ENCODE data around the gene NEUROG3. TPM values are rescaled to one million over a fixed set of nuclear protein-coding genes. Genes with fewer than 3 reads are reported as not detected.
"Not testable (repeated sequence)": the region's sequence is repeated elsewhere in the genome, so short reads cannot be mapped to it uniquely, and the experiment has no call there.

Gene NEUROG3
- polyA plus RNA-seq, 1 donor = not detected

GRCh38 chr10:69571618-69572158 lies 1.5 kb downstream of the NEUROG3 start:
- no peak for DNase-seq (ENCODE audit: low read depth)

DNA sequence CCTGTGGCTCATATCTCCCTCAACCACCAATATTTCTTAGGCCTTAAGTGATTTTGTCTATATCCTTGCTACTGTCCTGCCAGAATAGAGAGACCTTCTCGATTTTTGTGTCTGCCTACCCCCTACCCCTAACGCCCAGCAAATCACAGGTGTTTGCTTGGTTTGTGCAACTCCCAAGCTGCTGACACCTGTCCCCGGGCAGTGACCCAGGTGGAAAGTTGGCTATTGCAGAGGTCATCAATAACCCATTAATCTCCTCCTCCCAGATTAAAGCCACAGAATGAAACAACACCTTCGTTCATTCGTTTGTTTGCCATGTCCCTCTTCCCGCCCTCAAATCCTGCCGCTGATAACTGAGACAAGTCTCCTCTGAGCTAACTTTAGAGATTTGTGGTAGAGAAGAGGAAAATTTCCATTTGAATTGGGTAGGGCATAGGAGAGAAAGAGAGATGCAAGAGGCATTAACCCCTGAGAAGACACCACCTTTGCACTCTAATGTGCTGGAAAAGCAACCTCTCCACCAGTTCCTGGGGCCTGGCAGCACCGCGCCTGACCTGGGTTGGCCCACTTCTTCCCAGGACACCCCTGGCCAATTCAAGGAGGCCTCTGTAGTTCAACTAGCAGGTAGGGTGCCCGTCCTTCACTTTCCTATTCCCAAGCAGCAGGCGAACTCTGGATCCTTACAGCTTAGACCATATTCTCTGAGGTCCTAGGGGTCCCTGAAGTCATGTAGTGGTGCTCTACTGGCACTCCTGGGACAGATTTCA lies 3.0 kb downstream of the NEUROG3 start:
- no peak for DNase-seq (ENCODE audit: low read depth)

DNA sequence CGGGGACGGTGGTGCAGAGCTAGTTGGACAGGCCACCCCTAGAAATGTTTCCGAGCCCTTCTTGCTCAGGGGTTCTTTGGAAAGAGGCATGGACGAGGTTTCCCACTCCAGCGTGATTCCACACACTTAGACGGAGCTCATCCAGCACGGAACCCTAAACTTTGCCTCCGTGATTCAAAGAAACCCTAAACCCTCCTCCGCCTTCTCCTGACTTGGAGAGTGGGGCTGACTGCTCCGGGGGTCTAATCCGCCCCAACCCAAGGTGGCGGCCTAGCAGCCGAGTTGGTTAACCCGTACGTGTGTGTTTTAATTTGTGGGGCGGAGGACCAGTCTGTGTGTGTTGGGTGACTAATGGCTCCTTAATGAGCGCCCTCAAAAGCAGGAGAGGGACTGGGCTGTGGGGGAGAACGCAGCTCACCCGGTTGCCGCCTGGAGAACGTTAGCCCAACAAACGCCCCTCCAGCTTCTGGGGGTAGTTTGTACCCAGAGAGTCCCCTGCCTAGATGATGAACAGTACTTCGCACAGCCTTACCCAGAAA lies 3.8 kb downstream of the NEUROG3 start:
- no peak for DNase-seq (ENCODE audit: low read depth)

DNA sequence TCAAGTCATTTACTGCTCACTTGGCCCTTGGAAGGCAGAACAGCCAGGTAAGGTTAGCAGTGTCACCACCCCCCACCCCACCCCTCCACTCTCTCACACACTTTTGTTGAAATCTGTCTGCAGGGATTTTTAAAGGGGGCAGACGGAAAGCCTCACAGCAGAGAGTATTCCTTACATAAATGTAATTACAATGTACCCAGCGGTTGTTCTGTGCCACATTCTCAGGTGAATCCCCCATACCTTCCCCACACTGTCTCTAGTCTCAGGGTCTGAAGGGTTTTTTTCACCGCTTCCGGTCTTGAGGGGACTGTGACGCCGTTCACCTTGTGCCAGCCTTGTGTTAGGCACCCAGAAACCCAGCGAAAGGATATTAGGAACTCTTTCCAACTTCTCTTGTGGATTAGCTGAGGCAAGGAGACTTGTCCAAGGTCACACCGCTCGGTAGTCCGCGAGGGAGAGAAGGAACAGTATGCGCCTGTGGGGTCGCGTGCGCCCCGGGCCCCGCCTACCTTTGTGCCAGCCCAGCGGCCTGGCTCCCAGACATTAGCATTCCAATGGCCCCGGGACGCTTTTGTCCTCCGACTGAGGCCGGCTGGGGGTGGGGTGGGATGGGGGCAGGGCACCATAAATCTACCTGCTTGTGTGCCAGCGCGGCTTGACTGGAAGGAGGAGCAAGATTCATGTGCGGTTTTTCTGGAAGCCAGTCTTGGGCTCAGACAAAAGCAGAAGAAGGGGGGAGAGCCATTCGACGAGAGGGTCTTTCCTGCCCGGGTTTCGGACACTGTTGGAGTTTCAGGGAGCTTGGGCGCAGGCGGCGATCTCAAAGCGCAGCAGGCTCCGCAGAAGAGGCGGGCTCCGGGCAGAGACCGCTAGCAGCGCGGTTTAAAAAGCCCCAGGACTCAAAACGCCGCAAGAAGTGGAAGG lies 4.5 kb downstream of the NEUROG3 start:
- no peak for DNase-seq (ENCODE audit: low read depth)

DNA sequence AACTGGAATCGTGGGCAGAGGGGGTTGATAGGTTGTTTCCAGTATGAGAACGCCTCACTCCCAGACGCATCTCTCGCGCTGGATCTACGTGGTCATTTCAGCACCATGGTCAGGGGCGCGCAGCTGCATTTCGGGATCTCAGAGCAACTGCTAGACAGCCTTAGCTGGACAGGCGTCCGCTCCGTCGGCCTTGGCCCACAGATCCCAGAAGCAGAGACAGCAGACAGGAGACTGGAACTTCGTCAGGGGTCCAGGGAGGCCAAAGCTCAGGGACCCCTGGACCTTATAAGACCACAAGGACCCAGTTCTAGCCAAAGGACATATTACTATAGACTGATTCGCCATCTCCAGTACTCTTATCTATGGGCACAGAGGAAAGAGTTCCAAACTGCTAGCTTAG lies 5.3 kb downstream of the NEUROG3 start:
- DNase-seq (ENCODE audit: low read depth) = peak; percentile 24

- no peak for DNase-seq (ENCODE audit: low read depth)
These were observed 10.4 kb downstream of the NEUROG3 start for GRCh38 chr10:69562731-69563254.

DNA sequence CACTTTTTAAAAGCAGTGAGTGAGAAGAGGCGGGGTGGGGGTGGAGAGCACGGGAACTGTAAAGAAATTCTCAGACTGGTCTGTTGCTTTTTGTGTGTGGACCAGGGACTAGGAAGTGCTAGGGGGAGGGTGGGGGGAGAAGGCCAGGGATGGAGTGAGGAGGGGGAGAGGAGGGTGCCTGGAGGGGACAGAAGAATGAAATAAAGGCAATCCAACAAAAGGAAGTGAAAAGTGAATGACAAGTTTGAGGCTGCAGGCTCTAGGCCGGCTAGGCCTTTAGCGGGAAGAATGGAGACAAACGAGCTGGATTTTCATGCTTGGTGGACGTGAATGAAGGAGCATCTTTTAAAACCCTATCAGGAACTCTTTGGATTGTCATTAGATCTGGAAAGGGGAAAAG lies 13.7 kb downstream of the NEUROG3 start:
- no peak for DNase-seq (ENCODE audit: low read depth)

DNA sequence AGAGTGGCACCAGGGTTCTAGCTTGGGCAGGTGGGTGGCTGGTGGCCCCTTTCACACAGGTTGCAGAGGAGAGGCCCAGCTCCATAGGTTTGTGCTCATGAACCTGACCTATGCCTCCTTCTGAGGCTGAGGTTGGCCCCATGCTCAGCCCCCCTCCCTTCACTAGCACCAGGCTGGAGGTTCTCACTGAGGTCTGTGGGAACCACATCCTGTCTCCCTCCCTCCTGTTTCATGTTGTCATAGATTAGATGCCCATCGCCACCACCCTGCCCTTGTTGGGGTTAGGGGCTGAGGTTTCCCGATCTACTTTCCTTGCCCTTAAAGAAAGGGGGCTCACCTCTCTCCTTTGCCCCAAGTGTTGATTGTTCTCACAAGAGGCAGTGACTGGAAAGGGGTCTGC lies 14.7 kb downstream of the NEUROG3 start:
- no peak for DNase-seq (ENCODE audit: low read depth)

DNA sequence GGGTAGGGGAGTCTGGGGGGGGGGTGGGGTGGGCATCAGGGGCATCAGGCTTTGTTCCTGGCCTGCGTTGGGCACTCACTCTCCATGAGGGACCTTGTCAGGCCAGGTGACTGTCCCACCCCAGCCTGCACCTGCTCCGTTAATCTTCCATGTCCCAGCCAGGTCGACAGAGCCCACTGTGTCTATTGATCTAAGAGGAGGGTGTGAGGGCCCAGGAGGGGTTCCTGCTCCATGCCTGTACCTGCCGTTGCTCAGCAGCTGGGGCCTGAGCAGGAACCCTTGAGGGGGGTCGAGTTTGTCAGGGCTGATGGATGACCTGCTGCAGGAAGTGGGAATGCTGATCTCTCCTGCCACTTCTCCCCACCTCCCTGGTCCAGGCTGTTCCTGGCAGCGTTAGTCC lies 18.6 kb downstream of the NEUROG3 start:
- no peak for DNase-seq (ENCODE audit: low read depth)

DNA sequence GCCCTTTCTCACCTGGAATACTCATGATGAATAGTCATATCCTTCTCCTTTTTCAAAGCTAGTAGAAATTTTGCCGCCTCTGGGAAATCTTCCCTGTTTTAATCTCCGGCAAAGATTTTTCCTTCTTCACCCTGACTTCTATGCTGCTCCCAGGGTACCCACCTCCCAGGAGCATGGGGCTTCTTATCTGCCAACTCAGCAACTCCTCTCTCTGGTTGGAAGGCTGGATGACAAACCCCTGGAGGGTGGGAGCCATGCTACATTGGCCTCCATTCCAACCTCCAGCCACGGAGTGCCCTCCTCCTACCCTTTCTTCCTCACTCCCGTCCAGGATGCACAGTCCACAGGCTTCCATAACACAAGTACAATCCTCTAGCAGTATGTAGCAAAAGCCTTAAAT lies 19.9 kb downstream of the NEUROG3 start:
- DNase-seq (ENCODE audit: low read depth) = no peak

DNA sequence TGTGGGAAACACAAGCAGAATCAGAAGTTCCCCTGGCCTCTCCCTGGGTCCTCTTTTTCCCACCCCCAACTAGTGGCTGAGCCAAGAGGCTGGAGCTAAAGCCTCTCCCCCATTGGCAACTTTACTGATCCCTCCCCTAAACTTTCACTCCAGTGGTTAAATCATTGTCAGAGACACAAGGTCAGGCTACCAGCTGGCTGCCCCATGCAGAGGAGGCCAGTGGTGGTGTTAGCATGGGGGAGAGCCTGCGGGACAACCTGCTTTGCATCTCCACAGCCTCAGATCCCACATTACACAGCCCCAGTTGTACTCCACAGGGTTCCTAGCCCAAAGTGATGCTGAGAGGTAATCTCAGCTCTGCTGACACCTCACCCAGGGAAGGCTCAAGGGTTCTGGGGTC lies 21.0 kb downstream of the NEUROG3 start:
- DNase-seq (ENCODE audit: low read depth) = no peak

- no peak for DNase-seq (ENCODE audit: low read depth)
These were observed 23.3 kb downstream of the NEUROG3 start for GRCh38 chr10:69549959-69550358.

- DNase-seq (ENCODE audit: low read depth) = no peak
These were observed 31.8 kb downstream of the NEUROG3 start for GRCh38 chr10:69541463-69541862.

DNA sequence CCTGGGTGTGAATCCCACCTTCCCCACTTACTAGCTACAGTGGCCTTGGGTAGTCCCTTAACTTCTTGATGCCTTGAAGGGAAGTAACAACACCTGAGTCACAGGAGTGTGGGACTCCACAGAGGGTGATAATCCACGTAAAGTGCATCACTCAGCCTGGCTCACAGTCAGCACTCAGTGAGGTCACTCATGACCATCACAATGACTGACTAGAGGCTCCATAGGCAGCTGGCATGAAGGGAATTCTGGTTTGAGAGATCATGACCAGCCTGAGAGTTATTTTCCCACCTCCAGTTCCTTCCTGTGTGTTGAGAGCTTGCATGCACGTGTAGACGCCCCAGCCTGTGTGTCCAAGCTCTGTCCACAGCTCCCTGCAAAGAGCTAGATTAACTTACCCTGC lies 34.8 kb downstream of the NEUROG3 start:
- DNase-seq (ENCODE audit: low read depth) = no peak

GRCh38 chr10:69537449-69537848 lies 35.8 kb downstream of the NEUROG3 start:
- DNase-seq (ENCODE audit: low read depth) = no peak

GRCh38 chr10:69536521-69536920 lies 36.7 kb downstream of the NEUROG3 start:
- not testable (repeated sequence) for DNase-seq (ENCODE audit: low read depth)

GRCh38 chr10:69533658-69534057 lies 39.6 kb downstream of the NEUROG3 start:
- no peak for DNase-seq (ENCODE audit: low read depth)

GRCh38 chr10:69527961-69528360 lies 45.3 kb downstream of the NEUROG3 start:
- DNase-seq (ENCODE audit: low read depth) = no peak

Measured in forelimb muscle (tissue), 1 donor.